ENCODE results near the gene NFIB. TPM values are rescaled to one million over a fixed set of nuclear protein-coding genes. Genes with fewer than 3 reads are reported as not detected.
A peak's percentile ranks its signal among the peaks of the same experiment; 100 is the strongest.

NFIB gene
- total and polyA plus RNA-seq, 2 of the 13 experiments (the other 11 are each of a cell fraction or from before 2014, with no cell fraction given) = 0.98 to 4.6 TPM

DNA sequence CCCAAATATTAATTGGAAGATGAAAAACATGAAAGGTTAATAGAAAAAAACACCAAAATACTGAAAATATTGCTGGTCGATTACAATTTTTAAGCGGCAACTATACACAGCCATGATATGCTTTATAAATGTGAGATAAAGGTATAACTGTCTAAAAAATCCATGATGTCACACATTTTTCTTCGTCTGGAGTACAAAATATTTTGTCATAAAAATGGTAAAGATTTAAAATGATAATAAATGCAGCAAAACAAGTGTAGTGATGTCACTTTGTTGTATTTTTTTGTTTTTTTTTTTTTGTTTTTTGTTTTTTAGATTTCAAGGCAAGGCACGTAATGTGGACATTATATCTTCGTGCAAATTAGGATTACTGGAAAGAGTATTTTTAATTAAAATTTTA, 227.4 kb downstream of the NFIB start:
- FAIRE-seq = no peak

DNA sequence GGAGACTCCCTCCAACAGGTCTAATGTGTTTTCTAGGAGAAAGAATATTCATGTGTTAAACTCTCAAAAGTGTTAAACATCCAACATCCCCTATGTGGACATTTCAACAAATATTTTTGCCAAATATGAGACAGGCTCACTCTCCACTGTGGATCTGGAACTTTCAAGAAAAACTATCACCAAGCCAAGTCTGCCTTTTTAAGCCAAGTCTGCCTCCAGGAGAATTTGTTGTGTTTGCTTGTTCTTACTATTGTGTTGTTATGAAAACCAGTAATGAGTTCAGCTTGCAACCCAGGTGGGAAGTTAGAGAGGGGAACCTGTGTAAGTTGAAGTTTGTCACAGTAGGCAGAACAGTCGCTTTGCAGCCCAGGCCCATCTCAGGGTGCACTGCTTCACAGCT, 228.1 kb downstream of the NFIB start:
- CTCF ChIA-PET (ENCODE audit: low intra/inter-chr PET ratio, low total read pairs) = no interaction called here
- H4K20me1 ChIP-seq (ENCODE audit: insufficient read depth, low read length) = no peaks in the 10 kb centered on the region
- in situ Hi-C loops (cut with HindIII; ENCODE audit: extremely low pct_ligation_motif_present, low pct_unique_long_range_greater_than_20kb) = no loop called here
- H3K36me3 ChIP-seq (replicated peaks in 1 of 2; ENCODE audit: control insufficient read depth in 1 of 2, insufficient read depth in 2 of 2, low read length in 2 of 2) = no peaks in the 10 kb centered on the region
- 55% methylated on average over 1 of the region's 1 CpG for WGBS (ENCODE audit: low lambda C conversion rate)
- no peak for ATAC-seq
- no peaks in the 10 kb centered on the region for H3K9me3 ChIP-seq (ENCODE audit: low read length)
- no peak overlapping the region for H2AFZ ChIP-seq (ENCODE audit: low read length)
- H3K9ac ChIP-seq (ENCODE audit: insufficient read depth, low read depth, low read length) = no peak overlapping the region
- BruUV-seq (replicated peaks) = no TSS peak
- no peaks in the 10 kb centered on the region for H3K79me2 ChIP-seq (ENCODE audit: insufficient read depth, low read length)
- no peak for TF ChIP-seq YEATS4 (CRISPR knock-in tag; IDR thresholded peaks at IDR 0.05; ENCODE audit: borderline replicate concordance)
- TF ChIP-seq, protein P1, sequence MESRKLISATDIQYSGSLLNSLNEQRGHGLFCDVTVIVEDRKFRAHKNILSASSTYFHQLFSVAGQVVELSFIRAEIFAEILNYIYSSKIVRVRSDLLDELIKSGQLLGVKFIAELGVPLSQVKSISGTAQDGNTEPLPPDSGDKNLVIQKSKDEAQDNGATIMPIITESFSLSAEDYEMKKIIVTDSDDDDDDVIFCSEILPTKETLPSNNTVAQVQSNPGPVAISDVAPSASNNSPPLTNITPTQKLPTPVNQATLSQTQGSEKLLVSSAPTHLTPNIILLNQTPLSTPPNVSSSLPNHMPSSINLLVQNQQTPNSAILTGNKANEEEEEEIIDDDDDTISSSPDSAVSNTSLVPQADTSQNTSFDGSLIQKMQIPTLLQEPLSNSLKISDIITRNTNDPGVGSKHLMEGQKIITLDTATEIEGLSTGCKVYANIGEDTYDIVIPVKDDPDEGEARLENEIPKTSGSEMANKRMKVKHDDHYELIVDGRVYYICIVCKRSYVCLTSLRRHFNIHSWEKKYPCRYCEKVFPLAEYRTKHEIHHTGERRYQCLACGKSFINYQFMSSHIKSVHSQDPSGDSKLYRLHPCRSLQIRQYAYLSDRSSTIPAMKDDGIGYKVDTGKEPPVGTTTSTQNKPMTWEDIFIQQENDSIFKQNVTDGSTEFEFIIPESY (CRISPR knock-in tag; IDR thresholded peaks at IDR 0.05) = no peak
- TF ChIP-seq ZFP62 (CRISPR knock-in tag; IDR thresholded peaks at IDR 0.05) = no peak
- no peak for TF ChIP-seq SETDB1 (CRISPR knock-in tag; IDR thresholded peaks at IDR 0.05; ENCODE audit: borderline replicate concordance)
- H3K27me3 ChIP-seq (ENCODE audit: control insufficient read depth in 1 of 2, insufficient read depth in 2 of 2, low read length in 2 of 2) = no peaks in the 10 kb centered on the region
- no peak for DNase-seq (ENCODE audit: low spot score)
- no peak for FAIRE-seq
- no peak overlapping the region for H3K4me3 ChIP-seq (replicated peaks in 1 of 3; ENCODE audit: insufficient read depth in 1 of 3, low read depth in 2 of 3, low read length in 3 of 3)
- no peak overlapping the region for H3K4me2 ChIP-seq (ENCODE audit: low read depth, low read length)
- POLR2A ChIA-PET = no interaction called here
- intact Hi-C loops (cut with micrococcal nuclease; ENCODE audit: unreplicated experiment) = no loop called here
- no peak overlapping the region for H3K27ac ChIP-seq (ENCODE audit: extremely low read length, insufficient read depth, low read length)
- no peaks in the 10 kb centered on the region for H3K4me1 ChIP-seq (ENCODE audit: insufficient read depth, low read length)

More for the DNA sequence above, 227.4 kb downstream of the NFIB start:
- H3K9me3 ChIP-seq (ENCODE audit: low read length) = no peaks in the 10 kb centered on the region
- ATAC-seq (no peak), DNase-seq (ENCODE audit: low spot score) (no peak)
- H3K9ac ChIP-seq (ENCODE audit: insufficient read depth, low read depth, low read length) = no peak overlapping the region
- no peaks in the 10 kb centered on the region for H3K36me3 ChIP-seq (replicated peaks in 1 of 2; ENCODE audit: control insufficient read depth in 1 of 2, insufficient read depth in 2 of 2, low read length in 2 of 2)
- no peaks in the 10 kb centered on the region for H3K4me1 ChIP-seq (ENCODE audit: insufficient read depth, low read length)
- no peak overlapping the region for H2AFZ ChIP-seq (ENCODE audit: low read length)
- H4K20me1 ChIP-seq (ENCODE audit: insufficient read depth, low read length) = no peaks in the 10 kb centered on the region
- in situ Hi-C loops (cut with HindIII; ENCODE audit: extremely low pct_ligation_motif_present, low pct_unique_long_range_greater_than_20kb) (no loop called here), intact Hi-C loops (cut with micrococcal nuclease; ENCODE audit: unreplicated experiment) (no loop called here)
- ChIA-PET CTCF (ENCODE audit: low intra/inter-chr PET ratio, low total read pairs) (no interaction called here), POLR2A (no interaction called here)
- no peaks in the 10 kb centered on the region for H3K79me2 ChIP-seq (ENCODE audit: insufficient read depth, low read length)
- H3K27ac ChIP-seq (ENCODE audit: extremely low read length, insufficient read depth, low read length) = no peak overlapping the region
- no TSS peak for BruUV-seq (replicated peaks)
- 59% methylated on average over 5 of the region's 5 CpGs for WGBS (ENCODE audit: low lambda C conversion rate)
- no peak overlapping the region for H3K4me3 ChIP-seq (replicated peaks in 1 of 3; ENCODE audit: insufficient read depth in 1 of 3, low read depth in 2 of 3, low read length in 3 of 3)
- no peak overlapping the region for H3K4me2 ChIP-seq (ENCODE audit: low read depth, low read length)
- H3K27me3 ChIP-seq (ENCODE audit: control insufficient read depth in 1 of 2, insufficient read depth in 2 of 2, low read length in 2 of 2) = no peaks in the 10 kb centered on the region
- no peak for TF ChIP-seq ZNF570 (CRISPR knock-in tag; IDR thresholded peaks at IDR 0.05; ENCODE audit: borderline replicate concordance)
- TF ChIP-seq CREB1 (IDR thresholded peaks at IDR 0.05) = peak; percentile 53; the same call in 1 of the 2 replicates
- TF ChIP-seq CREB1 (CRISPR knock-in tag; IDR thresholded peaks at IDR 0.05) = no peak

Measured in HepG2 (cell line).